ENCODE data around the gene GUCY2F.

GUCY2F gene

GRCh38 chrX:109392895-109393294 lies 89.0 kb downstream of the GUCY2F start:
- no peak for DNase-seq

- no peak for DNase-seq
Measured at GRCh38 chrX:109390556-109390955, 91.3 kb downstream of the GUCY2F start.

- no peak for DNase-seq
Measured at GRCh38 chrX:109389917-109390316, 92.0 kb downstream of the GUCY2F start.

- no peak for DNase-seq
Measured at GRCh38 chrX:109384699-109385098, 97.2 kb downstream of the GUCY2F start.

- no peak for DNase-seq
Measured at GRCh38 chrX:109382332-109382731, 99.6 kb downstream of the GUCY2F start.

GRCh38 chrX:109378281-109378680 lies 103.6 kb downstream of the GUCY2F start:
- DNase-seq = no peak

- no peak for DNase-seq
Measured at GRCh38 chrX:109374262-109374960, 107.5 kb downstream of the GUCY2F start.

- DNase-seq = no peak
Measured at GRCh38 chrX:109373468-109373867, 108.4 kb downstream of the GUCY2F start.

GRCh38 chrX:109372716-109373115 lies 109.2 kb downstream of the GUCY2F start:
- no peak for DNase-seq

- no peak for DNase-seq
Measured at GRCh38 chrX:109372291-109372690, 109.6 kb downstream of the GUCY2F start.

GRCh38 chrX:109362101-109362500 lies 119.8 kb downstream of the GUCY2F start:
- DNase-seq = no peak

GRCh38 chrX:109360301-109360700 lies 121.6 kb downstream of the GUCY2F start:
- no peak for DNase-seq

- no peak for DNase-seq
Measured at GRCh38 chrX:109357706-109358105, 124.2 kb downstream of the GUCY2F start.

GRCh38 chrX:109356684-109357083 lies 125.2 kb downstream of the GUCY2F start:
- DNase-seq = no peak

GRCh38 chrX:109352066-109352588 lies 129.8 kb downstream of the GUCY2F start:
- DNase-seq = no peak

- DNase-seq = no peak
Measured at GRCh38 chrX:109351557-109351956, 130.3 kb downstream of the GUCY2F start.

- no peak for DNase-seq
Measured at GRCh38 chrX:109350551-109350950, 131.3 kb downstream of the GUCY2F start.

GRCh38 chrX:109350051-109350450 lies 131.8 kb downstream of the GUCY2F start:
- DNase-seq = no peak

GRCh38 chrX:109347632-109348031 lies 134.3 kb downstream of the GUCY2F start:
- DNase-seq = no peak

- DNase-seq = no peak
Measured at GRCh38 chrX:109346491-109346890, 135.4 kb downstream of the GUCY2F start.

- DNase-seq = no peak
Measured at GRCh38 chrX:109345856-109346255, 136.0 kb downstream of the GUCY2F start.

GRCh38 chrX:109344678-109345077 lies 137.2 kb downstream of the GUCY2F start:
- DNase-seq = no peak

GRCh38 chrX:109344101-109344500 lies 137.8 kb downstream of the GUCY2F start:
- no peak for DNase-seq

- no peak for DNase-seq
Measured at GRCh38 chrX:109343671-109344070, 138.2 kb downstream of the GUCY2F start.

GRCh38 chrX:109336141-109336540 lies 145.7 kb downstream of the GUCY2F start:
- DNase-seq = no peak
